ENCODE results near the gene PTPRO.

PTPRO gene

GRCh38 chr12:15458008-15458407 is 135.7 kb downstream of the PTPRO start:
- FAIRE-seq, result no peak

GRCh38 chr12:15468911-15469310 is 146.6 kb downstream of the PTPRO start:
- FAIRE-seq, result no peak

GRCh38 chr12:15469356-15469755 is 147.0 kb downstream of the PTPRO start:
- FAIRE-seq, result no peak

- FAIRE-seq, result no peak
These were observed 149.7 kb downstream of the PTPRO start for GRCh38 chr12:15472036-15472435.

- FAIRE-seq, result no peak
These were observed 152.5 kb downstream of the PTPRO start for GRCh38 chr12:15474766-15475165.

- no peak for FAIRE-seq
These were observed 155.5 kb downstream of the PTPRO start for GRCh38 chr12:15477761-15478160.

GRCh38 chr12:15481846-15482245 is 159.5 kb downstream of the PTPRO start:
- no peak for FAIRE-seq

GRCh38 chr12:15485466-15485865 is 163.2 kb downstream of the PTPRO start:
- no peak for FAIRE-seq

GRCh38 chr12:15486859-15487258 is 164.6 kb downstream of the PTPRO start:
- no peak for FAIRE-seq

GRCh38 chr12:15488481-15488880 is 166.2 kb downstream of the PTPRO start:
- FAIRE-seq, result no peak

- no peak for FAIRE-seq
These were observed 172.2 kb downstream of the PTPRO start for GRCh38 chr12:15494329-15495046.

- FAIRE-seq, result no peak
These were observed 173.4 kb downstream of the PTPRO start for GRCh38 chr12:15495746-15496145.

GRCh38 chr12:15496738-15497137 is 174.4 kb downstream of the PTPRO start:
- no peak for FAIRE-seq

- FAIRE-seq, result no peak
These were observed 175.5 kb downstream of the PTPRO start for GRCh38 chr12:15497671-15498292.

GRCh38 chr12:15502211-15502610 is 179.9 kb downstream of the PTPRO start:
- FAIRE-seq, result no peak

- no peak for FAIRE-seq
These were observed 183.3 kb downstream of the PTPRO start for GRCh38 chr12:15505616-15506015.

- no peak for FAIRE-seq
These were observed 192.7 kb downstream of the PTPRO start for GRCh38 chr12:15515010-15515409.

- FAIRE-seq, result no peak
These were observed 197.8 kb downstream of the PTPRO start for GRCh38 chr12:15520083-15520482.

GRCh38 chr12:15520844-15521243 is 198.5 kb downstream of the PTPRO start:
- peak; percentile 79 for FAIRE-seq

GRCh38 chr12:15522574-15523187 is 200.4 kb downstream of the PTPRO start:
- peak; percentile 97 for FAIRE-seq

- FAIRE-seq, result no peak
These were observed 203.1 kb downstream of the PTPRO start for GRCh38 chr12:15525441-15525840.

- FAIRE-seq, result no peak
These were observed 203.7 kb downstream of the PTPRO start for GRCh38 chr12:15526033-15526432.

GRCh38 chr12:15527201-15528080 is 205.1 kb downstream of the PTPRO start:
- no peak for FAIRE-seq

All from islet of Langerhans (tissue), 1 donor.